Loucy (cell line): ENCODE results near the gene HOXA10.

Experiments
- H2AFZ ChIP-seq: fragments of 200-600 bp; sonication (generic); 2 replicates; pipeline ENCODE4 v1.6.0; 2016; ENCODE audit warnings: antibody characterized with exemption, mild to moderate bottlenecking, low read length, moderate library complexity
- H3F3A ChIP-seq: fragments of 200-600 bp; 2 replicates; pipeline ENCODE4 v1.6.0; 2016; ENCODE audit warnings: antibody characterized with exemption, low read depth, mild to moderate bottlenecking
- H3K27me3 ChIP-seq: fragments of 200-600 bp; sonication (generic); 2 replicates; pipeline ENCODE4 v1.6.1; 2014; ENCODE audit warnings: low read length, mild to moderate bottlenecking; ENCODE audit not compliant: insufficient read depth, poor library complexity, severe bottlenecking
- H3K36me3 ChIP-seq: fragments of 200-600 bp; sonication (generic); 2 replicates; pipeline ENCODE4 v1.6.1; 2016; ENCODE audit warnings: low read length; ENCODE audit not compliant: insufficient read depth
- H3K4me1 ChIP-seq: fragments of 200-600 bp; sonication (generic); 2 replicates; pipeline ENCODE4 v1.5.1; 2014; ENCODE audit warnings: low read length, mild to moderate bottlenecking; ENCODE audit not compliant: insufficient read depth, poor library complexity, severe bottlenecking
- H3K4me2 ChIP-seq: fragments of 200-600 bp; sonication (generic); 2 replicates; pipeline ENCODE4 v1.6.0; 2014; ENCODE audit warnings: antibody characterized with exemption, low read length, low read depth, mild to moderate bottlenecking; ENCODE audit not compliant: poor library complexity, severe bottlenecking
- H3K4me3 ChIP-seq: fragments of 200-600 bp; sonication (generic); 2 replicates; pipeline ENCODE4 v1.5.1; 2014; ENCODE audit warnings: low read length, mild to moderate bottlenecking, mixed read lengths; ENCODE audit not compliant: poor library complexity, severe bottlenecking
- H3K79me2 ChIP-seq: fragments of 200-600 bp; sonication (generic); 2 replicates; pipeline ENCODE4 v1.6.1; 2014; ENCODE audit warnings: low read length; ENCODE audit not compliant: insufficient read depth
- H3K9ac ChIP-seq: fragments of 200-600 bp; sonication (generic); 2 replicates; pipeline ENCODE4 v1.6.0; 2014; ENCODE audit warnings: mild to moderate bottlenecking, low read depth, low read length, moderate library complexity; ENCODE audit not compliant: poor library complexity, severe bottlenecking
- H3K9me2 ChIP-seq: fragments of 200-600 bp; sonication (generic); replicated peaks from 2 replicates; pipeline ENCODE4 v1.6.1; 2016; ENCODE audit warnings: low read depth, low read length, mixed read lengths
- H3K9me3 ChIP-seq: fragments of 200-600 bp; sonication (generic); 2 replicates; pipeline ENCODE4 v1.6.1; 2014; ENCODE audit warnings: mild to moderate bottlenecking, antibody characterized with exemption, low read length, low read depth; ENCODE audit not compliant: insufficient read depth
- H4K20me1 ChIP-seq: fragments of 200-600 bp; sonication (generic); 2 replicates; pipeline ENCODE4 v1.6.0; 2014; ENCODE audit warnings: antibody characterized with exemption, low read length, mild to moderate bottlenecking; ENCODE audit not compliant: insufficient read depth, poor library complexity, severe bottlenecking
- CTCF ChIP-seq: fragments of 200-600 bp; sonication (generic); conservative IDR thresholded peaks from 2 replicates; pipeline ENCODE4 v1.5.1; 2014; ENCODE audit warnings: mild to moderate bottlenecking, antibody characterized with exemption, low read length
- EZH2phosphoT487 ChIP-seq: fragments of 200-600 bp; IDR thresholded peaks from 2 replicates; pipeline ENCODE4 v1.6.1; 2018; ENCODE audit warnings: antibody characterized with exemption, mild to moderate bottlenecking, moderate library complexity, borderline replicate concordance

HOXA10 gene

GRCh38 chr7:27191161-27191731 is 17.1 kb upstream of the HOXA10 start:
- Histone ChIP-seq H3K9me2 (no peaks in the 10 kb centered on the region), H3K9me3 (no peaks in the 10 kb centered on the region), H3K79me2 (peaks cover 100% of the 10 kb centered on the region), H3K4me3 (peak overlapping the region; percentile 91), H4K20me1 (peaks cover 51% of the 10 kb centered on the region), H3K4me1 (peaks cover 52% of the 10 kb centered on the region), H2AFZ (no peak overlapping the region), H3K9ac (peak overlapping the region; percentile 99), H3F3A (no peaks in the 10 kb centered on the region), H3K36me3 (peaks cover 11% of the 10 kb centered on the region), H3K4me2 (peak overlapping the region; percentile 98), H3K27me3 (peaks cover 25% of the 10 kb centered on the region)
- TF ChIP-seq CTCF (no peak), EZH2phosphoT487 (no peak)

GRCh38 chr7:27189997-27190748 is 16.1 kb upstream of the HOXA10 start:
- no peaks in the 10 kb centered on the region for H3K9me3 ChIP-seq
- no peaks in the 10 kb centered on the region for H3F3A ChIP-seq
- peak overlapping the region; percentile 91 for H3K4me3 ChIP-seq
- H3K79me2 ChIP-seq: peaks cover 100% of the 10 kb centered on the region
- peaks cover 56% of the 10 kb centered on the region for H3K4me1 ChIP-seq
- peaks cover 11% of the 10 kb centered on the region for H3K36me3 ChIP-seq
- peak overlapping the region; percentile 98 for H3K4me2 ChIP-seq
- no peak overlapping the region for H2AFZ ChIP-seq
- TF ChIP-seq EZH2phosphoT487 (no peak), CTCF (no peak)
- H4K20me1 ChIP-seq: peaks cover 41% of the 10 kb centered on the region
- H3K9ac ChIP-seq: peak overlapping the region; percentile 99
- peaks cover 32% of the 10 kb centered on the region for H3K27me3 ChIP-seq
- H3K9me2 ChIP-seq: no peaks in the 10 kb centered on the region

GRCh38 chr7:27189295-27189996 is 15.3 kb upstream of the HOXA10 start:
- H3F3A ChIP-seq: no peaks in the 10 kb centered on the region
- H3K4me2 ChIP-seq: peak overlapping the region; percentile 98
- H3K9me3 ChIP-seq: no peaks in the 10 kb centered on the region
- no peaks in the 10 kb centered on the region for H3K9me2 ChIP-seq
- H3K4me1 ChIP-seq: peaks cover 51% of the 10 kb centered on the region
- no peak overlapping the region for H2AFZ ChIP-seq
- H3K27me3 ChIP-seq: peaks cover 32% of the 10 kb centered on the region
- peaks cover 100% of the 10 kb centered on the region for H3K79me2 ChIP-seq
- H3K36me3 ChIP-seq: peaks cover 10% of the 10 kb centered on the region
- H3K9ac ChIP-seq: peak overlapping the region; percentile 99
- TF ChIP-seq EZH2phosphoT487: no peak
- TF ChIP-seq CTCF: no peak
- H4K20me1 ChIP-seq: peaks cover 35% of the 10 kb centered on the region
- H3K4me3 ChIP-seq: peak overlapping the region; percentile 91
